ENCODE measurements around the gene TRIM62. TPM values are rescaled to one million over a fixed set of nuclear protein-coding genes. Genes with fewer than 3 reads are reported as not detected.

The TRIM62 gene
- total RNA-seq (10 to 100 TPM in 2 of 4 donors, 1 to 10 TPM in 2; 4.3 to 14.2 (median 9.4) TPM), polyA plus RNA-seq (1 to 10 TPM; 4.0 to 6.9 (median 4.4) TPM)
- long read RNA-seq, donor 1, transcript TRIM62-201 (5 exons, 3,437 nt): major isoform, 5 of 21 reads
- long read RNA-seq, donor 1, partial matches to known transcripts: 2 of 21 reads
- long read RNA-seq, donor 1, other reads (novel, unspliced or antisense): 14 of 21 reads
- long read RNA-seq, donor 2, partial matches to known transcripts: 0 of 10 reads
- long read RNA-seq, donor 2, other reads (novel, unspliced or antisense): 7 of 10 reads

GRCh38 chr1:33181921-33182341, at the start of gene TRIM62:
Gene TRIM62 (minus strand): TSS chr1:33182043. CDS start chr1:33181432, 611 bp downstream.
- 0% methylated on average over 11 to 35 of the region's 35 CpGs for WGBS, 3 donors
- ATAC-seq: peak; percentile 84 to 94 (median 87)
- Histone ChIP-seq H3K4me3 (peak within 1 kb of the TSS; percentile 88), H3K27me3 (ENCODE audit: insufficient read depth in 3 of 3, low read length in 2 of 3) (no peaks in the 10 kb centered on the region), H3K27ac (peak within 1 kb of the TSS; percentile 84), H3K9me3 (no peaks in the 10 kb centered on the region), H3K36me3 (ENCODE audit: insufficient read depth in 1 of 2, low read depth in 1 of 2) (no peaks in the 10 kb centered on the region), H3K4me1 (peaks cover 15% of the 10 kb centered on the region)
- peak; percentile 90 to 93 for DNase-seq
- intact Hi-C loops (cut with DNase I): loop anchor here in 1 of 2 donors (5.0 kb wide), 2 partner anchors 75 to 170 kb away; partner anchors contain the start of gene ZNF362
- TF ChIP-seq CTCF (IDR thresholded peaks at IDR 0.05): no peak

GRCh38 chr1:33231166-33231565, 49.3 kb upstream of the TRIM62 start:
- Histone ChIP-seq H3K9me3 (no peaks in the 10 kb centered on the region), H3K4me3 (no peak overlapping the region), H3K27me3 (ENCODE audit: insufficient read depth in 3 of 3, low read length in 2 of 3) (no peaks in the 10 kb centered on the region), H3K36me3 (ENCODE audit: insufficient read depth in 1 of 2, low read depth in 1 of 2) (no peaks in the 10 kb centered on the region), H3K4me1 (no peaks in the 10 kb centered on the region), H3K27ac (no peak overlapping the region)
- ATAC-seq (no peak), DNase-seq (no peak)
- intact Hi-C loops (cut with DNase I): no loop called here
- WGBS, 3 donors: 89 to 92% (median 91%) methylated on average over 7 of the region's 7 CpGs
- TF ChIP-seq CTCF (IDR thresholded peaks at IDR 0.05): no peak

GRCh38 chr1:33228935-33229487, 47.2 kb upstream of the TRIM62 start:
- H3K27ac ChIP-seq: no peak overlapping the region
- H3K4me3 ChIP-seq: no peak overlapping the region
- H3K36me3 ChIP-seq (ENCODE audit: insufficient read depth in 1 of 2, low read depth in 1 of 2): no peaks in the 10 kb centered on the region
- peaks cover 11% of the 10 kb centered on the region for H3K9me3 ChIP-seq
- ATAC-seq: peak; percentile 57 to 70 (median 68)
- no peak for TF ChIP-seq CTCF (IDR thresholded peaks at IDR 0.05)
- DNase-seq: no peak
- 21 to 24% (median 22%) methylated on average over 5 of the region's 5 CpGs for WGBS, 3 donors
- H3K4me1 ChIP-seq: no peaks in the 10 kb centered on the region
- H3K27me3 ChIP-seq (ENCODE audit: insufficient read depth in 3 of 3, low read length in 2 of 3): no peaks in the 10 kb centered on the region
- intact Hi-C loops (cut with DNase I): no loop called here

- H3K27ac ChIP-seq: no peak overlapping the region
- intact Hi-C loops (cut with DNase I): no loop called here
- 77 to 85% (median 80%) methylated on average over 1 of the region's 1 CpG for WGBS, 3 donors
Observed at GRCh38 chr1:33225586-33225985, 43.7 kb upstream of the TRIM62 start.

More at GRCh38 chr1:33225586-33225985, 43.7 kb upstream of the TRIM62 start:
- H3K36me3 ChIP-seq (ENCODE audit: insufficient read depth in 1 of 2, low read depth in 1 of 2): no peaks in the 10 kb centered on the region
- peaks cover 11% of the 10 kb centered on the region for H3K9me3 ChIP-seq
- H3K4me1 ChIP-seq: no peaks in the 10 kb centered on the region
- TF ChIP-seq CTCF (IDR thresholded peaks at IDR 0.05): no peak
- ATAC-seq (no peak), DNase-seq (no peak)
- no peak overlapping the region for H3K4me3 ChIP-seq
- no peaks in the 10 kb centered on the region for H3K27me3 ChIP-seq (ENCODE audit: insufficient read depth in 3 of 3, low read length in 2 of 3)

Data from psoas muscle (tissue), 8 donors.